Stimulated activated naive B cell treated with anti-CD40 and anti-IgM and Interleukin-4, amounts not matched to agents 10 μg/mL and 1 μg/mL and 100 μg/mL, for 72 hours (primary cell): ENCODE results near the gene KIF16B.
A peak's percentile ranks its signal among the peaks of the same experiment; 100 is the strongest.

ENCODE experiments used
- ATAC-seq, 2 donors: fragments of 150-1000 bp; cut with Tn5 transposase; replicated peaks; 2 replicates each; pipeline ENCODE4 v1.10.0; 2021; ENCODE audit warnings: moderate library complexity in 1 of 2
- DNase-seq: peaks from one replicate; pipeline ENCODE4 v3.0.0; 2021
- H3K27ac Mint-ChIP-seq: one replicate; pipeline ENCODE4 v1.8.0; 2022; ENCODE audit warnings: mild to moderate bottlenecking, mixed read lengths
- H3K27me3 Mint-ChIP-seq, 2 donors: one replicate each; pipeline ENCODE4 v1.8.0; 2022; ENCODE audit warnings: mixed read lengths in 2 of 2
- H3K36me3 Mint-ChIP-seq, 2 donors: one replicate each; pipeline ENCODE4 v1.8.0; 2022; ENCODE audit warnings: mixed read lengths in 2 of 2, mild to moderate bottlenecking in 1 of 2
- H3K4me1 Mint-ChIP-seq, 2 donors: one replicate each; pipeline ENCODE4 v1.8.0; 2022; ENCODE audit warnings: mixed read lengths in 2 of 2, mild to moderate bottlenecking in 1 of 2
- H3K4me3 Mint-ChIP-seq, 2 donors: one replicate each; pipeline ENCODE4 v1.8.0; 2022; ENCODE audit warnings: mild to moderate bottlenecking in 2 of 2, mixed read lengths in 2 of 2, moderate library complexity in 1 of 2
- H3K9me3 Mint-ChIP-seq, 2 donors: one replicate each; pipeline ENCODE4 v1.8.0; 2022; ENCODE audit warnings: mixed read lengths in 2 of 2, mild to moderate bottlenecking in 1 of 2

Gene KIF16B

DNA sequence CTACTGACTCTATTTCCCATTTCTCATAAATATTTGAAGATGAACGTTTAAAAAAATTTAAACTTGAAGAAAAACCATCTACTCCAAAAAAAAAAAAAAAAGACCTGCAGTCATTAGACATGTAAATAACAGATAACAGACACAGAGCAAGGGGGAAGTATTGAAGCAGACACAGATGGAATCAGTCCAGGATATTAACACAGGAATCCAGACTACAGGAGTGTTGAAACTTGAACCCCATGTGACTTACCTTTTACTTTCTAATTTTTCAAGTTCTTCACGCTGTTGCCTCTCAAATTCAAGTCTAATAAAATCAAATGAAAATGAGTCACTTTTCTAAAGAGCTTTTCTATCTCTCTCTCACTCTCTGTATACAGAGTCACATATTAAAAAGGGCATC lies 191.8 kb downstream of the KIF16B start:
- H3K4me3 Mint-ChIP-seq = no peak overlapping the region
- no peak overlapping the region for H3K27ac Mint-ChIP-seq
- H3K27me3 Mint-ChIP-seq = no peaks in the 10 kb centered on the region
- DNase-seq (no peak), ATAC-seq (no peak)
- peaks cover 0 to 2% of the 10 kb centered on the region in 2 donors for H3K9me3 Mint-ChIP-seq
- peaks cover 23 to 41% of the 10 kb centered on the region in 2 donors for H3K36me3 Mint-ChIP-seq
- no peaks in the 10 kb centered on the region for H3K4me1 Mint-ChIP-seq

DNA sequence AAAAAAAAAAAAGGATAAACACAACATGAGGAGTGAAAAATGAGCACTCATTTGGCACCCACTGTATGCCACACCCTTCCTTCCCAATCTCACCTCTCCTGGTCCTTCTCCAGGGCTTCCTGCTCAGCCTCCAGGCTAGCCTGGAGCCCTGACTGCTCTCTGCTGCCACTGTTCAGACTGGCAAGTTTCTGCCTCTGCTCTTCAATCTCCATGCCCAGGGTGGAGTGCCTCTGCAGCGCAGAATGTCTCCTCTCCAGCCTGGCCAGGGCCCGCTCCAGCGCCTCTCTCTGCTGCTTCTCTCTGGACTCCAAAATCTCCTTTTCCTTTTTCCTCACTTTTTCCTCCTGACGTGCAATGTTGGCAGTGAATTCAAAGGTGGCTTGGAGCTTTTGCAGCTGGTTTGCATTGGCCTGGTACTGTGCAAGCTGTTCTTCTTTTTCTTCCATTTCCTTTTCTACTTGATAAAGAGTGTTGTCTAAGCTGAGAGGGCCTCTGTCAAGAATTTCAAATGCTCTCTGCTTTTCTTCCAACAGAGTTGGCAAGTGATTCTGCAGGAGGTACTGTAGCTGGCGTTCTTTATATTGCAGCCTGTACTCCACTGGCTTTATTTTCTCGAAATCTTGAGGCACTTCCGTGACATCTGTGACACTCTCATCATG lies 194.4 kb downstream of the KIF16B start:
- H3K36me3 Mint-ChIP-seq = peaks cover 43 to 59% of the 10 kb centered on the region in 2 donors
- no peaks in the 10 kb centered on the region for H3K27me3 Mint-ChIP-seq
- H3K27ac Mint-ChIP-seq = no peak overlapping the region
- peaks cover 2 to 5% of the 10 kb centered on the region in 2 donors for H3K9me3 Mint-ChIP-seq
- no peak overlapping the region for H3K4me3 Mint-ChIP-seq
- no peaks in the 10 kb centered on the region for H3K4me1 Mint-ChIP-seq
- no peak for ATAC-seq
- no peak for DNase-seq

- H3K27me3 Mint-ChIP-seq = no peaks in the 10 kb centered on the region
- ATAC-seq (no peak), DNase-seq (no peak)
- H3K4me3 Mint-ChIP-seq = no peak overlapping the region
- peaks cover 46 to 63% of the 10 kb centered on the region in 2 donors for H3K36me3 Mint-ChIP-seq
- peaks cover 2 to 5% of the 10 kb centered on the region in 2 donors for H3K9me3 Mint-ChIP-seq
- no peak overlapping the region for H3K27ac Mint-ChIP-seq
- peaks cover 0 to 2% of the 10 kb centered on the region in 2 donors for H3K4me1 Mint-ChIP-seq
These were observed 195.1 kb downstream of the KIF16B start for GRCh38 chr20:16378122-16378521.

- Mint-ChIP-seq H3K27me3 (no peaks in the 10 kb centered on the region), H3K9me3 (no peaks in the 10 kb centered on the region), H3K4me1 (peaks cover 0 to 2% of the 10 kb centered on the region in 2 donors), H3K4me3 (no peak overlapping the region), H3K36me3 (peaks cover 50 to 58% of the 10 kb centered on the region in 2 donors), H3K27ac (no peak overlapping the region)
- no peak for ATAC-seq
- no peak for DNase-seq
These were observed 203.8 kb downstream of the KIF16B start for GRCh38 chr20:16369441-16369840.

- DNase-seq (no peak), ATAC-seq (no peak)
- Mint-ChIP-seq H3K36me3 (peaks cover 45 to 53% of the 10 kb centered on the region in 2 donors), H3K4me3 (no peak overlapping the region), H3K4me1 (peaks cover 0 to 2% of the 10 kb centered on the region in 2 donors), H3K27ac (no peak overlapping the region), H3K27me3 (no peaks in the 10 kb centered on the region), H3K9me3 (no peaks in the 10 kb centered on the region)
These were observed 204.5 kb downstream of the KIF16B start for GRCh38 chr20:16368645-16369292.

DNA sequence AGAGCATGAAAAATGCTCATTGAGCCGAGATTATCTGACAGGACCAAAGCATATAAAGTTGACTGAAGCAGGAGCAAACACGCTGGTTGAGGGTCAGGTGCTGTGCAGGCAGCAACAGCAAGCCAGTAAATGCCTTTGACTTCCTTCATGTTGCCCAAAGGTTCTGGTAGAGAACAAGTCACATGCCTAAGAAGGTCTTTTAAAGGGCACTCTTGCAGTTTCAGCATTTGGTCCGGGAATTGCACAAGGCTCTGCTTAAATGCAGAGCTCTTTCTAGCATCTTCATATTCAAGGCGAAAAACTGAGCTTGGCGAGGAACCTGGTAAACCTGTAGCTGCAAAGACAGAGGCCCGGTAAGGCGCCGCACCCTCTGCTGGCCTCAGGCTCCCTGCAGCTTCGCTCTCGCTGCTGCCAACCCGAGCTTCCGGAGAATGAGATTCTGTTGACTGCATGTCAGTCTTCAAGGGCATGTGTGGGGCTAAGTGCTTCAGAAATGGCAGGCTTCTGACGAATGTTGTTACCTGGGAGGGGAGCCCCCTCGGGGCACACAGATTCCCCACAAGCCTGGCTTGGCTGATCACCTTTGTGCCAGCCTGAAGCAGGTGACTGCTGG lies 205.2 kb downstream of the KIF16B start:
- Mint-ChIP-seq H3K9me3 (no peaks in the 10 kb centered on the region), H3K4me1 (no peaks in the 10 kb centered on the region), H3K27ac (no peak overlapping the region), H3K36me3 (peaks cover 44 to 50% of the 10 kb centered on the region in 2 donors), H3K4me3 (no peak overlapping the region), H3K27me3 (no peaks in the 10 kb centered on the region)
- DNase-seq = no peak
- no peak for ATAC-seq

DNA sequence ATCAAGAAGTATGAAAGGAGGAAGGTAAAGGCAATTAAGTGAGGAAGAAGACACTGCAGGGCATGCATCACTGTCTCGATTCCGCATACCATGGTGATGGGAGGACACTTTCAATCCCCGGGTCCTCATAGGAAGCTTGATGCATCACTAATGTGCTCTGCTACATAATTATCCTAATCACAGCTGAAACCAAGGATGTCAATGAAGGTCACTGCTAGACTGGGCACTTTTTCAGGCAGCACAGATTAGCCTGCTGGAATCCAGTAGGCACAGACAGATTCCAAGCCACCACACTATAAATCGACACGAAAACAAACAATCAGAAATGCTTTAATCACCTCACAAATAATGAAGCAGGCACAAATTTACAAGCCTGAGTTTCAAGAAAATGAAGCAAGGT lies 206.7 kb downstream of the KIF16B start:
- Mint-ChIP-seq H3K36me3 (peaks cover 38 to 44% of the 10 kb centered on the region in 2 donors), H3K27me3 (no peaks in the 10 kb centered on the region), H3K27ac (no peak overlapping the region), H3K4me3 (no peak overlapping the region), H3K4me1 (no peaks in the 10 kb centered on the region), H3K9me3 (no peaks in the 10 kb centered on the region)
- DNase-seq = no peak
- no peak for ATAC-seq

GRCh38 chr20:16364320-16364687 lies 208.9 kb downstream of the KIF16B start:
- DNase-seq = no peak
- Mint-ChIP-seq H3K36me3 (peaks cover 25 to 35% of the 10 kb centered on the region in 2 donors), H3K4me3 (no peak overlapping the region), H3K9me3 (no peaks in the 10 kb centered on the region), H3K4me1 (no peaks in the 10 kb centered on the region), H3K27ac (no peak overlapping the region), H3K27me3 (no peaks in the 10 kb centered on the region)
- no peak for ATAC-seq

DNA sequence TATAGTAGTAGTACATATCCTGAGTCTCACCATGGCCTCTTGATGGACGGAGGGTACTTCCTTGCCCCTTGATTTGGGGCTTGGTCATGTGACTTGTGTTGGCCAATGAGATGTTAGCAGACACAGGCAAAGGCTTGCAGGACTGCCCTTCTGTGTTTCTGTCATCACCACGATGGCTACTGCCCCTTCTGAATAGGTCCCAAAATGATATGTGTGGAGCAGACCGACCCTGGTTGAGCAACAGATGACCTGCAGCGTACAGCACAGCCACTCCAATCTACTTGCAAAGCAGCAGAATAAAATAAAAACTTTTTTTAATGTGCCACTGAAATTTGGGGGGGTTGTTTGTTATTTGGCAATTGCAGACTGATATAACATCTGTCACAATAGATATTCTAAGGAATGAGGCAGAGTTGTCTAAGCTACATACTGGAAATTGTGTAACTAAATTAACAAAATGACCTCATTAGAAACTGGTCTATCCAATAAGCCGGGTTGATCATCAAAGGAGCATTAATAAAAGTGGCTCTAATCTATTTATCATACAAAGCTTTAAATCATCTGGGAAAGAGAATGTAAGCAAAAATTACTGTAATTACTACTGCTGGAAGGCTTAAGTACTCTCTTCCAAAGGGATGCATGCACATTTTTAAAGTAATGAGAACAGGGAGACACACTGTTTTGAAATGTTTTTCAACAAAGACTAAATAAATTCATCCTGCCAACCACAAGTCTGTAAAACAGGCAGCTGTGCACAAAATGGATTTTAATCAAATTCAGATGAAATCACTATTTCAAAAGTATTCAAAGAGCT lies 209.5 kb downstream of the KIF16B start:
- Mint-ChIP-seq H3K4me1 (no peaks in the 10 kb centered on the region), H3K27ac (no peak overlapping the region)

DNA sequence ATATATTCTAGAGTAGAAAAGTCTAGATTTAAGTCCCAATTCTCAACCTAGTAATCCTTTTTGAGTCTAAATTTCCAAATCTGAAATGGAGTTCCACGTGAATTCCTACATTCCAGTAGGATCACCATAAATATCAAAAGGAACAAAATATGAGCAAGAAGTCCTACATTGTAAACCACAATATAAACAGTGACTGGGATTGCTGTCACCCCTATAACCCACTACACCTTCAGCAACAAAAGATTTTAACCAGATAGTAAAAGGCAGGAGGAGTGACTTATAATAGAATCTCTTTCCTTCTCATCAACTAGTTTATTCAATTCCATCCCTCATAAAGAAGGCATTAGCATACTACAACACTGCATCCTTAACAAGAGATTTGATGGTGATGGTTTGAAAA lies 210.6 kb downstream of the KIF16B start:
- ATAC-seq (no peak), DNase-seq (no peak)
- Mint-ChIP-seq H3K36me3 (peaks cover 21 to 27% of the 10 kb centered on the region in 2 donors), H3K4me1 (no peaks in the 10 kb centered on the region), H3K9me3 (no peaks in the 10 kb centered on the region), H3K27me3 (no peaks in the 10 kb centered on the region), H3K4me3 (no peak overlapping the region), H3K27ac (no peak overlapping the region)

More for the DNA sequence above, 209.5 kb downstream of the KIF16B start:
- H3K27me3 Mint-ChIP-seq = no peaks in the 10 kb centered on the region
- ATAC-seq (no peak), DNase-seq (no peak)
- H3K36me3 Mint-ChIP-seq = peaks cover 23 to 29% of the 10 kb centered on the region in 2 donors
- no peak overlapping the region for H3K4me3 Mint-ChIP-seq
- no peaks in the 10 kb centered on the region for H3K9me3 Mint-ChIP-seq

- ATAC-seq = no peak
- DNase-seq = no peak
- Mint-ChIP-seq H3K4me3 (no peak overlapping the region), H3K27ac (no peak overlapping the region), H3K27me3 (no peaks in the 10 kb centered on the region), H3K9me3 (no peaks in the 10 kb centered on the region), H3K4me1 (no peaks in the 10 kb centered on the region), H3K36me3 (peaks cover 12 to 17% of the 10 kb centered on the region in 2 donors)
These were observed 212.6 kb downstream of the KIF16B start for GRCh38 chr20:16360668-16361067.

DNA sequence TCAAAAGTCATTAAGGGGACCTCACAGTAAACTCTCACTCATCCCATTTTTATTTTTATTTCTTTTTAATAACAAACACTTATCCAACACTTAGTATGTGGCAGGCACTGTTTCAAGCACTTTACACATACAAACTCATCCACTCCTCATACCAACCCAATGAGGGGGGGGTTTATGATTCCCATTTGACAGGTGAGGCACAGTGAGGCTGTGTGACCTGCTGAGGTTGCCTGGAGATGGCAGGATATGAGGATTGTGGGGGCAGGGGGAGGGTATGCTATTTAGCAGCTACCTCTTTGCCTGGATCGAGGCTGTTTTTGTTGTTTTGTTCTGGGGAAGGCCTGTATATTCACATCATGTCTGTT lies 219.8 kb downstream of the KIF16B start:
- Mint-ChIP-seq H3K27me3 (no peaks in the 10 kb centered on the region), H3K9me3 (no peaks in the 10 kb centered on the region), H3K36me3 (peaks cover 10 to 13% of the 10 kb centered on the region in 2 donors), H3K4me1 (peaks cover 0 to 1% of the 10 kb centered on the region in 2 donors), H3K4me3 (no peak overlapping the region), H3K27ac (no peak overlapping the region)
- DNase-seq (no peak), ATAC-seq (no peak)

DNA sequence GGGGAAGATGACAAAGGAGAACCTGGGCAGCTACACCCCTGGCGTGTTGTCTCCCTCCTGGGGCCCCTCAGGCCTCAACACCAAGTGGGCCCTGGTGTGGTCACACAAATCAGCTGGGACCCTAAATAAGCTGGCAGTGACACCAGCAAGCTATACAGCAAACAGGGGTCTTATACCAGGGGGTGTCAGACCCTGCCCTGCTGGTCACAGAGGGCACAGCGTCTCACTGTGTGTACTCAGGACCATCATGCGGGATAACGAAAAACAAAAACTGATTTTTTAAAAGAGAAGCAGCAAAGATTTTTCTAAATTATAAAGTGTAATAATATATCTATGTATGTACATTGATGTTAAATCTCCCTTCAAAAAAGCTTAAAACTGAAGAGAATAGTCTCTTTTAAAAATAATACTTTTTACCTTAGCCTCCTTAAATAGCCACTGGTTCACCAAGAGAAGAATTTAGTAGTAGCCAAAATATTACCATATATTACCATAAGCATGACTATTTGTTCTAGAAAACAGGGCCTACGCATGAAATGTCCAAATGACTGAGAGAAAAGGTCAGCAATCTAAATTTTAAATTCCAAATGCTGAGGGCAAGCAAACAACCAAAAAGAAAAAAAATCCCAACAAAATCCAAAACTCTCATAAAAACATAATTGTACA lies 220.4 kb downstream of the KIF16B start:
- ATAC-seq = no peak

GRCh38 chr20:16352321-16352720 lies 220.9 kb downstream of the KIF16B start:
- Mint-ChIP-seq H3K36me3 (peaks cover 4 to 10% of the 10 kb centered on the region in 2 donors), H3K4me3 (no peak overlapping the region), H3K4me1 (peaks cover 0 to 1% of the 10 kb centered on the region in 2 donors), H3K9me3 (no peaks in the 10 kb centered on the region), H3K27me3 (no peaks in the 10 kb centered on the region), H3K27ac (peak overlapping the region; percentile 53)
- DNase-seq (no peak), ATAC-seq (no peak)

More for the DNA sequence above, 220.4 kb downstream of the KIF16B start:
- no peak for DNase-seq
- no peak overlapping the region for H3K4me3 Mint-ChIP-seq
- H3K27ac Mint-ChIP-seq = no peak overlapping the region
- no peaks in the 10 kb centered on the region for H3K9me3 Mint-ChIP-seq
- H3K36me3 Mint-ChIP-seq = peaks cover 7 to 10% of the 10 kb centered on the region in 2 donors
- H3K4me1 Mint-ChIP-seq = peaks cover 0 to 1% of the 10 kb centered on the region in 2 donors
- H3K27me3 Mint-ChIP-seq = no peaks in the 10 kb centered on the region
